ENCODE results near the gene RGS19.

Gene RGS19

GRCh38 chr20:64108731-64109681, 29.7 kb upstream of the RGS19 start:
- Mint-ChIP-seq H3K4me1 (peaks cover 47% of the 10 kb centered on the region), H3K4me3 (no peak overlapping the region)
- no peak for DNase-seq

GRCh38 chr20:64107736-64108457, 28.6 kb upstream of the RGS19 start:
- Mint-ChIP-seq H3K27me3 (ENCODE audit: low read depth, poor library complexity) (peaks cover 14% of the 10 kb centered on the region), H3K4me1 (peaks cover 58% of the 10 kb centered on the region), H3K27ac (peak overlapping the region; percentile 76), H3K4me3 (no peak overlapping the region), H3K9me3 (no peaks in the 10 kb centered on the region), H3K36me3 (ENCODE audit: low read depth) (no peaks in the 10 kb centered on the region)
- TF ChIP-seq CTCF (IDR thresholded peaks at IDR 0.05): no peak
- DNase-seq: no peak

More at GRCh38 chr20:64108731-64109681, 29.7 kb upstream of the RGS19 start:
- no peaks in the 10 kb centered on the region for H3K9me3 Mint-ChIP-seq
- H3K36me3 Mint-ChIP-seq (ENCODE audit: low read depth): no peaks in the 10 kb centered on the region
- no peak overlapping the region for H3K27ac Mint-ChIP-seq
- peaks cover 4% of the 10 kb centered on the region for H3K27me3 Mint-ChIP-seq (ENCODE audit: low read depth, poor library complexity)
- no peak for TF ChIP-seq CTCF (IDR thresholded peaks at IDR 0.05)

- DNase-seq: no peak
- TF ChIP-seq CTCF (IDR thresholded peaks at IDR 0.05): no peak
- Mint-ChIP-seq H3K4me1 (peaks cover 56% of the 10 kb centered on the region), H3K4me3 (no peak within 1 kb of the TSS), H3K27me3 (ENCODE audit: low read depth, poor library complexity) (peaks cover 20% of the 10 kb centered on the region), H3K27ac (peak within 1 kb of the TSS; percentile 76), H3K9me3 (no peaks in the 10 kb centered on the region), H3K36me3 (ENCODE audit: low read depth) (no peaks in the 10 kb centered on the region)
Observed at GRCh38 chr20:64106981-64107735, 27.8 kb upstream of the RGS19 start, which contains the start of gene NPBWR2. Gene NPBWR2 (minus strand): TSS chr20:64107565. CDS start chr20:64106831, 734 bp downstream.

GRCh38 chr20:64106435-64106961, 27.2 kb upstream of the RGS19 start:
- H3K27me3 Mint-ChIP-seq (ENCODE audit: low read depth, poor library complexity): peaks cover 24% of the 10 kb centered on the region
- DNase-seq: no peak
- peaks cover 50% of the 10 kb centered on the region for H3K4me1 Mint-ChIP-seq
- H3K9me3 Mint-ChIP-seq: no peaks in the 10 kb centered on the region
- H3K4me3 Mint-ChIP-seq: no peak overlapping the region
- TF ChIP-seq CTCF (IDR thresholded peaks at IDR 0.05): no peak
- H3K27ac Mint-ChIP-seq: peak overlapping the region; percentile 27
- H3K36me3 Mint-ChIP-seq (ENCODE audit: low read depth): no peaks in the 10 kb centered on the region

- peaks cover 30% of the 10 kb centered on the region for H3K27me3 Mint-ChIP-seq (ENCODE audit: low read depth, poor library complexity)
- TF ChIP-seq CTCF (IDR thresholded peaks at IDR 0.05): no peak
- no peak for DNase-seq
- H3K36me3 Mint-ChIP-seq (ENCODE audit: low read depth): no peaks in the 10 kb centered on the region
- H3K27ac Mint-ChIP-seq: no peak overlapping the region
- no peaks in the 10 kb centered on the region for H3K9me3 Mint-ChIP-seq
- H3K4me1 Mint-ChIP-seq: peaks cover 46% of the 10 kb centered on the region
- no peak overlapping the region for H3K4me3 Mint-ChIP-seq
Observed at GRCh38 chr20:64105846-64106434, 26.6 kb upstream of the RGS19 start.

All from nephron progenitor cell (in vitro differentiated cells).